ENCODE measurements around the gene SYK.
"Not testable (repeated sequence)": the region's sequence is repeated elsewhere in the genome, so short reads cannot be mapped to it uniquely, and the experiment has no call there.

SYK gene

GRCh38 chr9:90821236-90821635 lies 19.6 kb downstream of the SYK start:
- H3K27me3 Mint-ChIP-seq; DNase-seq; ATAC-seq (replicated peaks): not testable (repeated sequence)
- Mint-ChIP-seq H3K27ac (peak overlapping the region; percentile 89), H3K4me1 (peaks cover 41 to 70% of the 10 kb centered on the region in 2 donors), H3K36me3 (peaks cover 43 to 71% of the 10 kb centered on the region in 2 donors), H3K4me3 (peak overlapping the region in 1 of 2 donors; percentile 33), H3K9me3 (peaks cover 20 to 21% of the 10 kb centered on the region in 2 donors)

GRCh38 chr9:90821697-90822096 lies 20.1 kb downstream of the SYK start:
- Mint-ChIP-seq H3K4me1 (peaks cover 42 to 70% of the 10 kb centered on the region in 2 donors), H3K9me3 (peaks cover 20 to 21% of the 10 kb centered on the region in 2 donors), H3K36me3 (peaks cover 40 to 68% of the 10 kb centered on the region in 2 donors), H3K4me3 (peak overlapping the region in 1 of 2 donors; percentile 71), H3K27ac (peak overlapping the region; percentile 89), H3K27me3 (no peaks in the 10 kb centered on the region)
- DNase-seq (no peak), ATAC-seq (replicated peaks) (peak; percentile 69 to 76)

GRCh38 chr9:90822866-90823265 lies 21.2 kb downstream of the SYK start:
- Mint-ChIP-seq H3K27ac (no peak overlapping the region), H3K9me3 (peaks cover 16 to 18% of the 10 kb centered on the region in 2 donors), H3K4me3 (no peak overlapping the region), H3K4me1 (peaks cover 46 to 73% of the 10 kb centered on the region in 2 donors), H3K36me3 (peaks cover 39 to 62% of the 10 kb centered on the region in 2 donors), H3K27me3 (no peaks in the 10 kb centered on the region)
- DNase-seq (no peak), ATAC-seq (replicated peaks) (no peak)

- Mint-ChIP-seq H3K36me3 (peaks cover 29 to 45% of the 10 kb centered on the region in 2 donors), H3K9me3 (peaks cover 8 to 14% of the 10 kb centered on the region in 2 donors), H3K27me3 (no peaks in the 10 kb centered on the region), H3K27ac (peak overlapping the region; percentile 28), H3K4me3 (no peak overlapping the region), H3K4me1 (peaks cover 52 to 80% of the 10 kb centered on the region in 2 donors)
- ATAC-seq (replicated peaks) (no peak), DNase-seq (no peak)
Measured at GRCh38 chr9:90825586-90825985, 24.0 kb downstream of the SYK start.

- ATAC-seq (replicated peaks) (no peak), DNase-seq (no peak)
- H3K27me3 Mint-ChIP-seq, result no peaks in the 10 kb centered on the region
- peak overlapping the region; percentile 94 for H3K27ac Mint-ChIP-seq
- peak overlapping the region; percentile 80 to 82 for H3K4me3 Mint-ChIP-seq
- peaks cover 3 to 12% of the 10 kb centered on the region in 2 donors for H3K9me3 Mint-ChIP-seq
- H3K4me1 Mint-ChIP-seq, result peaks cover 55 to 82% of the 10 kb centered on the region in 2 donors
- peaks cover 23 to 45% of the 10 kb centered on the region in 2 donors for H3K36me3 Mint-ChIP-seq
Measured at GRCh38 chr9:90826326-90827020, 24.9 kb downstream of the SYK start.

- Mint-ChIP-seq H3K27ac (peak overlapping the region; percentile 94), H3K4me3 (peak overlapping the region; percentile 80 to 82), H3K27me3 (no peaks in the 10 kb centered on the region), H3K9me3 (peaks cover 0 to 9% of the 10 kb centered on the region in 2 donors), H3K4me1 (peaks cover 56 to 85% of the 10 kb centered on the region in 2 donors), H3K36me3 (peaks cover 22 to 44% of the 10 kb centered on the region in 2 donors)
- peak; percentile 83 to 85 for ATAC-seq (replicated peaks)
- peak; percentile 51 for DNase-seq
Measured at GRCh38 chr9:90827181-90827871, 25.7 kb downstream of the SYK start.

- ATAC-seq (replicated peaks) (no peak), DNase-seq (no peak)
- Mint-ChIP-seq H3K9me3 (peaks cover 0 to 4% of the 10 kb centered on the region in 2 donors), H3K27me3 (no peaks in the 10 kb centered on the region), H3K36me3 (peaks cover 19 to 44% of the 10 kb centered on the region in 2 donors), H3K27ac (peak overlapping the region; percentile 82), H3K4me1 (peaks cover 69 to 100% of the 10 kb centered on the region in 2 donors), H3K4me3 (peak overlapping the region in 1 of 2 donors; percentile 32)
Measured at GRCh38 chr9:90830051-90830450, 28.4 kb downstream of the SYK start.

- Mint-ChIP-seq H3K27me3 (no peaks in the 10 kb centered on the region), H3K4me1 (peaks cover 65 to 96% of the 10 kb centered on the region in 2 donors), H3K36me3 (peaks cover 22 to 42% of the 10 kb centered on the region in 2 donors), H3K4me3 (peak overlapping the region; percentile 30 to 34), H3K27ac (peak overlapping the region; percentile 82), H3K9me3 (no peaks in the 10 kb centered on the region)
- ATAC-seq (replicated peaks) (peak; percentile 64 to 68), DNase-seq (peak; percentile 36)
Measured at GRCh38 chr9:90830977-90831376, 29.4 kb downstream of the SYK start.

- Mint-ChIP-seq H3K9me3 (no peaks in the 10 kb centered on the region), H3K27me3 (no peaks in the 10 kb centered on the region), H3K27ac (no peak overlapping the region), H3K4me3 (no peak overlapping the region), H3K4me1 (peaks cover 60 to 86% of the 10 kb centered on the region in 2 donors), H3K36me3 (peaks cover 19 to 41% of the 10 kb centered on the region in 2 donors)
- DNase-seq (no peak), ATAC-seq (replicated peaks) (no peak)
Measured at GRCh38 chr9:90832261-90832660, 30.6 kb downstream of the SYK start.

GRCh38 chr9:90834828-90835595 lies 33.4 kb downstream of the SYK start:
- peaks cover 23 to 54% of the 10 kb centered on the region in 2 donors for H3K36me3 Mint-ChIP-seq
- ATAC-seq (replicated peaks), result peak; percentile 30 to 38
- H3K27ac Mint-ChIP-seq, result peak overlapping the region; percentile 26
- peaks cover 68 to 86% of the 10 kb centered on the region in 2 donors for H3K4me1 Mint-ChIP-seq
- no peak overlapping the region for H3K4me3 Mint-ChIP-seq
- no peaks in the 10 kb centered on the region for H3K9me3 Mint-ChIP-seq
- DNase-seq, result no peak
- no peaks in the 10 kb centered on the region for H3K27me3 Mint-ChIP-seq

- Mint-ChIP-seq H3K27ac (no peak overlapping the region), H3K9me3 (no peaks in the 10 kb centered on the region), H3K27me3 (no peaks in the 10 kb centered on the region), H3K4me1 (peaks cover 59 to 74% of the 10 kb centered on the region in 2 donors), H3K4me3 (no peak overlapping the region), H3K36me3 (peaks cover 21 to 43% of the 10 kb centered on the region in 2 donors)
- ATAC-seq (replicated peaks) (no peak), DNase-seq (no peak)
Measured at GRCh38 chr9:90836411-90837080, 34.9 kb downstream of the SYK start.

GRCh38 chr9:90838098-90838497 lies 36.5 kb downstream of the SYK start:
- no peak overlapping the region for H3K4me3 Mint-ChIP-seq
- DNase-seq (no peak), ATAC-seq (replicated peaks) (peak in 1 of 2 donors; percentile 20)
- peaks cover 14 to 40% of the 10 kb centered on the region in 2 donors for H3K36me3 Mint-ChIP-seq
- H3K27ac Mint-ChIP-seq, result peak overlapping the region; percentile 44
- H3K4me1 Mint-ChIP-seq, result peaks cover 53 to 59% of the 10 kb centered on the region in 2 donors
- no peaks in the 10 kb centered on the region for H3K27me3 Mint-ChIP-seq
- H3K9me3 Mint-ChIP-seq, result no peaks in the 10 kb centered on the region

- Mint-ChIP-seq H3K36me3 (peaks cover 13 to 36% of the 10 kb centered on the region in 2 donors), H3K9me3 (no peaks in the 10 kb centered on the region), H3K27me3 (no peaks in the 10 kb centered on the region), H3K27ac (peak overlapping the region; percentile 2), H3K4me1 (peaks cover 47 to 53% of the 10 kb centered on the region in 2 donors), H3K4me3 (no peak overlapping the region)
- DNase-seq, result no peak
- no peak for ATAC-seq (replicated peaks)
Measured at GRCh38 chr9:90838581-90839154, 37.0 kb downstream of the SYK start.

All from stimulated activated naive B cell treated with anti-CD40 and anti-IgM and Interleukin-4, amounts not matched to agents 10 μg/mL and 1 μg/mL and 100 μg/mL, for 72 hours (primary cell).